ENCODE measurements around the gene ADAM8.

The ADAM8 gene

GRCh38 chr10:133212853-133213494 is 63.7 kb downstream of the ADAM8 start:
- no peak for DNase-seq (ENCODE audit: low read depth in 2 of 2)
